NB4 (cell line): ENCODE results near the gene ATRNL1.

Source experiments
- CTCF ChIP-seq: IDR thresholded peaks from one replicate; pipeline ENCODE4 v1.5.1; 2012; ENCODE audit warnings: low read depth, low read length
- POLR2A ChIP-seq: IDR thresholded peaks from 2 replicates; pipeline ENCODE4 v1.6.1; 2011; ENCODE audit warnings: mild to moderate bottlenecking; ENCODE audit not compliant: insufficient read length; ENCODE audit errors: extremely low read depth

DNA sequence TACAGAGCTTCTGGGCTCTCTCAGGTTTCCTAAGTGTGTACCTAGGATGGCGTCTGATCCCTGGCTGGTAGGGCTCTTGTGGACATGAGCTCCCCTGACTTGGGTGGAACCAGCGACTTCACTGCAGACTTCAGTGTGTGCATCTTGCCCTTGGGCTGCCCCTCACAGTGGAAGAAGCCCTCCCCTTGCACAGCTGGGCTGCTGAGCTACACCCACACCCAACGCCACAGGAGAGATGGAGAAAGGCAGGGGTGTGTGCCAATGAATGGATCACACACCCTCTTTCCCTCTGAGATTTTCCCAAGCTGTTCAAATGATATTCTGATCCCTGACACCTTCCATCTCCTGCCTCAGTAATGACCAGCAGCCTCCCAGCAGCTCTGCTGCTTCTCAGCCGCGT lies 883.2 kb downstream of the ATRNL1 start:
- no peak for TF ChIP-seq CTCF
- no peak for TF ChIP-seq POLR2A
